Amniotic epithelial cell (primary cell): ENCODE measurements around the gene MYLK.

ENCODE experiments used
- DNase-seq: peaks from one replicate; pipeline ENCODE4 v3.0.0-alpha.2; 2010; ENCODE audit warnings: low read depth

MYLK gene

GRCh38 chr3:123595396-123596180 is 288.5 kb downstream of the MYLK start:
- DNase-seq: no peak

- no peak for DNase-seq
Observed at GRCh38 chr3:123593381-123593780, 290.8 kb downstream of the MYLK start.

GRCh38 chr3:123590685-123591450 is 293.3 kb downstream of the MYLK start:
- DNase-seq: no peak

- no peak for DNase-seq
Observed at GRCh38 chr3:123587401-123587800, 296.7 kb downstream of the MYLK start.

- peak; percentile 42 for DNase-seq
Observed at GRCh38 chr3:123586968-123587367, 297.2 kb downstream of the MYLK start.

- DNase-seq: peak; percentile 37
Observed at GRCh38 chr3:123586131-123586530, 298.0 kb downstream of the MYLK start.

- DNase-seq: peak; percentile 96
Observed at GRCh38 chr3:123584988-123585937, 298.9 kb downstream of the MYLK start, which contains the start of gene HACD2. HACD2 (minus strand) TSS chr3:123585053; CDS start chr3:123585027, 26 bp downstream.

GRCh38 chr3:123584284-123584987 is 299.7 kb downstream of the MYLK start:
- no peak for DNase-seq

- DNase-seq: no peak
Observed at GRCh38 chr3:123583561-123583960, 300.6 kb downstream of the MYLK start.

- DNase-seq: peak; percentile 49
Observed at GRCh38 chr3:123582315-123582714, 301.8 kb downstream of the MYLK start.

- DNase-seq: no peak
Observed at GRCh38 chr3:123576122-123576521, 308.0 kb downstream of the MYLK start.

GRCh38 chr3:123571973-123572365 is 312.2 kb downstream of the MYLK start:
- no peak for DNase-seq

GRCh38 chr3:123571264-123571972 is 312.7 kb downstream of the MYLK start:
- no peak for DNase-seq

GRCh38 chr3:123568875-123569274 is 315.3 kb downstream of the MYLK start:
- peak; percentile 58 for DNase-seq

GRCh38 chr3:123568034-123568433 is 316.1 kb downstream of the MYLK start:
- DNase-seq: no peak

GRCh38 chr3:123564056-123564455 is 320.1 kb downstream of the MYLK start:
- DNase-seq: no peak

- DNase-seq: no peak
Observed at GRCh38 chr3:123562547-123562946, 321.6 kb downstream of the MYLK start.

- DNase-seq: no peak
Observed at GRCh38 chr3:123561188-123561587, 322.9 kb downstream of the MYLK start.
